Measurements from ENCODE around the gene SMARCAD1. TPM values are rescaled to one million over a fixed set of nuclear protein-coding genes. Genes with fewer than 3 reads are reported as not detected.

SMARCAD1 gene
- total RNA-seq, 1 experiment from 2014 or later = 57.1 TPM

DNA sequence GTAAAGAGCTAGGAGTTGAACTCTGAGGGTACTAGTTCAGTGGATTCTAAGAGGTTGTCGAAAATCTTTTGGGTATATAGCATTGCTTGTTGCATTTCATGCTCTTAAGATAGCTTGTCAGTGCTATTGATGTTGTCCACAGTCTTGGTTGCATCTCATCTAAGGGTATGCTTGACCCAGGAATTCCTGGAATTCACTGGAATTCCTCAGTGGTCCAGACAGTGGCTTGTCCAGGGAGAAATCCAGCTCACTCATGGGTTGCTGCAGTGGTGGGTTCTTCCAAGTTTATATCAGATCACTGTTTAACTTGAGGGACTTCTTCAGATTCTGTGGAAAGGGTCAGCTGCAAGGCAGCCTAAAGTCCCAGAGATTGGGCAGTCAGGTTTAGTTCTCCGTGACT lies 29.8 kb upstream of the SMARCAD1 start:
- Mint-ChIP-seq H3K27ac (no peak overlapping the region), H3K36me3 (ENCODE audit: insufficient read depth in 1 of 3, low read depth in 3 of 3) (no peaks in the 10 kb centered on the region), H3K4me1 (peaks cover 3 to 5% of the 10 kb centered on the region in 2 experiments; a peak in 2 of 4 replicates), H3K4me3 (no peak overlapping the region), H3K9me3 (no peaks in the 10 kb centered on the region), H3K27me3 (ENCODE audit: low read depth) (no peaks in the 10 kb centered on the region)
- Histone ChIP-seq H3K18ac (ENCODE audit: insufficient read length, low read depth, low read length) (no peak overlapping the region), H3K4me2 (ENCODE audit: insufficient read depth, insufficient read length, low read length) (no peak overlapping the region), H3K79me2 (ENCODE audit: insufficient read depth, low read length) (no peaks in the 10 kb centered on the region), H3K4ac (ENCODE audit: low read depth, low read length) (no peak overlapping the region), H2BK12ac (ENCODE audit: insufficient read length, low read depth, low read length) (no peak overlapping the region), H3K79me1 (ENCODE audit: insufficient read depth, low read depth, low read length, poor library complexity, severe bottlenecking) (no peaks in the 10 kb centered on the region), H2AFZ (ENCODE audit: low read length) (no peak overlapping the region), H4K8ac (replicated peaks; ENCODE audit: insufficient read length, low read depth, low read length) (no peak overlapping the region), H3K23me2 (ENCODE audit: insufficient read length, low read depth, low read length, poor library complexity, severe bottlenecking) (no peaks in the 10 kb centered on the region), H2BK5ac (ENCODE audit: insufficient read length, low read length) (no peak overlapping the region), H3K27me3 (ENCODE audit: insufficient read depth, low read length) (no peaks in the 10 kb centered on the region), H2AK5ac (ENCODE audit: insufficient read length, low read length) (no peak overlapping the region), H3K27ac (ENCODE audit: insufficient read length, low read depth, low read length) (no peak overlapping the region), H3K14ac (ENCODE audit: insufficient read depth, low read length) (no peak overlapping the region), H2BK120ac (ENCODE audit: low read depth, low read length, poor library complexity, severe bottlenecking) (no peak overlapping the region), H4K20me1 (ENCODE audit: control insufficient read depth, insufficient read depth, insufficient read length) (no peaks in the 10 kb centered on the region), H2BK20ac (ENCODE audit: low read depth, low read length, poor library complexity, severe bottlenecking) (no peak overlapping the region), H3K9ac (ENCODE audit: extremely low read depth, insufficient read length, low read length) (no peak overlapping the region), H3K23ac (ENCODE audit: insufficient read length, low read depth, low read length) (no peak overlapping the region), H3T11ph (ENCODE audit: low read length) (no peak overlapping the region), H2BK15ac (ENCODE audit: low read depth, low read length) (no peak overlapping the region), H3K4me1 (ENCODE audit: insufficient read depth, low read length) (no peaks in the 10 kb centered on the region), H4K91ac (ENCODE audit: insufficient read length, low read depth, low read length) (no peak overlapping the region), H3K56ac (ENCODE audit: insufficient read length, low read depth, low read length) (no peak overlapping the region), H4K5ac (ENCODE audit: insufficient read length, low read depth, low read length) (no peak overlapping the region), H3K9me3 (ENCODE audit: control insufficient read depth, low read depth, low read length) (no peaks in the 10 kb centered on the region)
- TF ChIP-seq, protein P1, sequence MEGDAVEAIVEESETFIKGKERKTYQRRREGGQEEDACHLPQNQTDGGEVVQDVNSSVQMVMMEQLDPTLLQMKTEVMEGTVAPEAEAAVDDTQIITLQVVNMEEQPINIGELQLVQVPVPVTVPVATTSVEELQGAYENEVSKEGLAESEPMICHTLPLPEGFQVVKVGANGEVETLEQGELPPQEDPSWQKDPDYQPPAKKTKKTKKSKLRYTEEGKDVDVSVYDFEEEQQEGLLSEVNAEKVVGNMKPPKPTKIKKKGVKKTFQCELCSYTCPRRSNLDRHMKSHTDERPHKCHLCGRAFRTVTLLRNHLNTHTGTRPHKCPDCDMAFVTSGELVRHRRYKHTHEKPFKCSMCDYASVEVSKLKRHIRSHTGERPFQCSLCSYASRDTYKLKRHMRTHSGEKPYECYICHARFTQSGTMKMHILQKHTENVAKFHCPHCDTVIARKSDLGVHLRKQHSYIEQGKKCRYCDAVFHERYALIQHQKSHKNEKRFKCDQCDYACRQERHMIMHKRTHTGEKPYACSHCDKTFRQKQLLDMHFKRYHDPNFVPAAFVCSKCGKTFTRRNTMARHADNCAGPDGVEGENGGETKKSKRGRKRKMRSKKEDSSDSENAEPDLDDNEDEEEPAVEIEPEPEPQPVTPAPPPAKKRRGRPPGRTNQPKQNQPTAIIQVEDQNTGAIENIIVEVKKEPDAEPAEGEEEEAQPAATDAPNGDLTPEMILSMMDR (conservative IDR thresholded peaks at IDR 0.05) = no peak
- WGBS (ENCODE audit: extremely low coverage, insufficient read length, low lambda C conversion rate) = 100% methylated on average over 1 of the region's 2 CpGs
- DNase-seq = no peak
